NCI-H1092 (cell line): ENCODE data around the gene SLC15A2.

Experiments
- DNase-seq: peaks from one replicate; lab custom pipeline; 2025; lab: John Stamatoyannopoulos, UW

The SLC15A2 gene

GRCh38 chr3:121979734-121980449, 85.7 kb downstream of the SLC15A2 start:
- DNase-seq: no peak

GRCh38 chr3:121980450-121980796, 86.2 kb downstream of the SLC15A2 start:
- no peak for DNase-seq

GRCh38 chr3:121981473-121981872, 87.3 kb downstream of the SLC15A2 start:
- no peak for DNase-seq

GRCh38 chr3:121985846-121986245, 91.6 kb downstream of the SLC15A2 start:
- no peak for DNase-seq

- no peak for DNase-seq
Measured at GRCh38 chr3:121988146-121988545, 93.9 kb downstream of the SLC15A2 start.

- DNase-seq: no peak
Measured at GRCh38 chr3:121989943-121990342, 95.7 kb downstream of the SLC15A2 start.

GRCh38 chr3:121992601-121993560, 98.7 kb downstream of the SLC15A2 start:
- no peak for DNase-seq
